Measurements from ENCODE around the gene CKLF.
"Not testable (repeated sequence)": the region's sequence is repeated elsewhere in the genome, so short reads cannot be mapped to it uniquely, and the experiment has no call there.

Gene CKLF

GRCh38 chr16:66568355-66568754, 16.0 kb downstream of the CKLF start:
- no peak for DNase-seq (ENCODE audit: low read depth, low spot score)

GRCh38 chr16:66569131-66569530, 16.8 kb downstream of the CKLF start:
- no peak for DNase-seq (ENCODE audit: low read depth, low spot score)

DNA sequence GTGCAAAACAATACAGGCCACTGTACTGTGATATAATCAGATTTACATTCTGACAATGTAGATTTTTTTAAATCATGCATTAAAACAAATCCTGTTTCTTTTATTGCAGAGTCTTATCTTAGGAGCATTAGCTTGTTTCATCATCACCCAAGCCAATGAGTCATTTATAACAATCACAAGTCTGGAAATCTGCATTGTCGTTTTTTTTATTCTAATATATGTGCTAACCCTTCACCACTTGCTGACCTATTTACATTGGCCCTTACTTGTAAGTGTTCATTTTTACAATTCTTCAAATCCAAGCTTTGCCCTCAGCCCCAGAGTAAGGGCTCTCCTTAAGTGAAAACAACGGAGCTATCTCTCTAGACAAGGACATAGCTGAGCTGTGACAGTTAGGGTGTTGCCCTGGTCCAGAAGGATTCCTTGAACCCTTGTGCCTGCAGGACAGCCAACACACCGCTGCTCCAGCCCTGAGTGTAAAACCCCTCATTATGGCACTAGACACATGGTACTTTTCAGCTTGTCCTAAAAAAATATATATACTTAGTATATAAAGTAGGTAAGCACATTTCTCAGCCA, 17.5 kb downstream of the CKLF start:
- no peak for DNase-seq (ENCODE audit: low read depth, low spot score)

GRCh38 chr16:66572356-66572755, 20.0 kb downstream of the CKLF start:
- no peak for DNase-seq (ENCODE audit: low read depth, low spot score)

- DNase-seq (ENCODE audit: low read depth, low spot score) = no peak
Observed at GRCh38 chr16:66574081-66574480, 21.7 kb downstream of the CKLF start.

GRCh38 chr16:66574531-66574930, 22.2 kb downstream of the CKLF start:
- no peak for DNase-seq (ENCODE audit: low read depth, low spot score)

- DNase-seq (ENCODE audit: low read depth, low spot score) = no peak
Observed at GRCh38 chr16:66575060-66575459, 22.7 kb downstream of the CKLF start.

DNA sequence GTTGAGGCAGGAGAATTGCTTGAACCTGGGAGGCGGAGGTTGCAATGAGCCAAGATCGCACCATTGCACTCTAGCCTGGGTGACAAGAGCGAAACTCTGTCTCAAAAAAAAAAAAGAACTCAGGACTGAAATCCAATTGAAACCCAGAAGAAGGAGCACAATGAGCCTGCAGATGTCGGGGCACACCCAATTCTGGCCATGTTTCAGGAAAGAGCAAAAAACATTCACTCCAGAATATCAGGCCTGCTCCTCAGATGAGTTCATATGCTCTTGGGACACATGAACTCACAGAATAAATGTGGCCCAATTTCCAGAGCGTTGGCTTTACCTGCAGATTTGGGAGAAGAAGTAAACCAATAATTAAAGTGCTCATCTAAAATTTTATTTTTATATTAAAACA, 23.9 kb downstream of the CKLF start:
- DNase-seq (ENCODE audit: low read depth, low spot score) = no peak

DNA sequence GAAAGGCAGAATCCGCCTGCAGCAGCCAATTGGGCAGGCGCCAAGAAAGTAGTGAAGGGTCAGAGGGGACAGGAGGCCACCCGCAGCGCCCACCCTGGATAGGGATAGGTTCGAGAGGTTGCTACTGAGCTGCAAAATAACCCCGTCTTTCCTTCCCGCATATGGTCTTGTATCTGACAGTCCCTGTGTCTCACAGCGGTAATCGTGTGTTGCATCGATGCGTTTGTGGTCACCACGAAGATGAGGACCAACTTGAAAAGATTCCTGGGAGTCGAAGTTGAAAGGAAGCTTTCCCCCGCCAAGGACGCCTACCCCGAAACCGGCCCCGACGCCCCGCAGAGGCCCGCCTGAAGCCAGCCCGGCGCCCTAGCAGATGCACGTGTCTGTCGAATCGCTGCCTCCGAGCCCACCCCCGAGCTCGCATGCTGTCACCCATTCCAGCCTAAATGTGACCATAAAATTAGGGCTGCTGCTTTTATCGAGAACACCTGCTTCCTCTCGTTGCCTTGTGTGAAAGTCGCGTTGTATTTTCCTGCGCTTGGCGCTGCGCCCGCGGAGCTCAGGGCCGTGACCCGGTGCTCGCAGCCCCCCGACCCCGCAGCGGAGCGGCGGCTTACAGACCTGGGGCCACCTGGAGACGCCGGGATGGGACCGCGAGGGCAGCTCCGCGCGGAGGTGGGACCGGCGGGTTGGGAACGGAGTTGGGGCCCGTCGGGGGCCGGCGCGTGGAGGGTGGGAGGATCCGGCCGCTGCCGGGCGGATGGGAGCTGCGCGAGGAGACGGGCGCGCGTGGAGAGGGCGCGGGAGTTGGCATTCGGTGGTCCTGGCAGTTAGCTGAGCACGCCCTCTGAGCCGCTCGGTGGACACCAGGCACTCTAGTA, 26.5 kb downstream of the CKLF start, which contains the start of gene CMTM2:
Gene CMTM2 (plus strand): TSS at position 813 of the 881 bp plus-strand sequence. CDS start 145 bp downstream, outside the sequence.
- no peak for DNase-seq (ENCODE audit: low read depth, low spot score)

DNA sequence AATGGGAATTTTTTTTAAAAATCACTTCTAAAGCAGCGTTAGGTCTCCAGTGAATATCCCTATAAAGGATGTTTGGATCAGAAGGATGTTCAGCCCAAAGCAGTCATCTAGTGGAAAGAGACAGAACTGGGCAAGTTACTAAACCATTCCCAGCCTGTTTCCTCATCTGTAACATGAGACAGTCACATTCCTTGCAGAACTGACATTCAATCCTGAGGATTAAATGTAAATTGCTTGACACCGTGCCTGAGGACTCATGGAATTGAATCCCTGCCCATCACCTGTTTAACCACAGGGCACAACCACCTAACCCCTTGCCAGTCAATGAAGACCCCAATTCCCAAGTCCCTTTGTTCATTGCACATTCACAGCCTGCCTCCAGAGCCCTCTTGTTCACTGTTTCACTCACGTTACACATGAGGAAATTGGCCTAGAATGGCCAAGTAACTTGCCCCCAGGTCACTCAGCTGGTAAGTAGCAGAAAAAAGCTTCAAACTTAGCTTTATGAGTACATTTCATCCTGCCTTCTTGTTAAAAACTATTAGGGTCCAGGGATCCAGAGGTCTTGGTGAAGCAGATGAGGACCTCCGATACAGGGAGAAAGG, 28.3 kb downstream of the CKLF start:
- DNase-seq (ENCODE audit: low read depth, low spot score) = no peak

- DNase-seq (ENCODE audit: low read depth, low spot score) = no peak
Observed at GRCh38 chr16:66581246-66581952, 29.0 kb downstream of the CKLF start.

GRCh38 chr16:66585481-66586239, 33.3 kb downstream of the CKLF start:
- no peak for DNase-seq (ENCODE audit: low read depth, low spot score)

GRCh38 chr16:66587881-66588600, 35.7 kb downstream of the CKLF start:
- no peak for DNase-seq (ENCODE audit: low read depth, low spot score)

DNA sequence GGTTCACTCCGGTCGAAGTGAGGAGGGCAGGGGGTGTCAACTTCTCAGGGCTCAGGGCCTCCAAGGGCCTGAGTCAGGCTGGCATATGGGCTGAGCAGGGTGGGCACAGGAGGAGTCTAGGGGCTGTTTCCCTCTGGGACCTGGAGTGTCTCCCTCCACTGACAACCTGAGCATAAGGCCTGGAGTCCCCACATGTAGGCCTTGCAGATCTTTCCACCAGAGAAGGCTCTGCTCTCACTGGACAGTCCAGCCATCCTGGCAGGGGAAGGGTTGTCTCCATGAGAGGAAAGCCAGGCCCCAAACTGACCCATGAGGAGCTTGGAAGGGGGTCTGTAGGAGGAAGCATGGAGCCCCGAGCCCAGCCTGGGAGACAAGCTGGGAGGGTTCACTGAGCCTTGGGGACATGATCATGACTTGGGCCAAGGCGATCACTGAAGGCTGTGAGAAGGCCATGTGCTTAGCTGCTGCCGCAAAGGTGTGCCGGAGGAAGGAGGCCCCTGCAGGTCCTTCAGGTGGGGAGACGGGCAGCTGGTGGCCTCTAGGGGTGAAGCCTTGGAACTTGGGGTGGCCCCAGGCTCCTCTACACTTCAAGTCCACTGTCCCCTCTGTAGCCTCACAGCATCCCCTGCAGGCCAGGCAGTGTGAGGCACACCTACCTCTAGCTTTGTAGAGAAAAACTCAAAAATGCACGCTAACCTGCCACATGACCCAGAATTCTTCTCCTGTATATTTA, 36.8 kb downstream of the CKLF start:
- DNase-seq (ENCODE audit: low read depth, low spot score) = no peak

DNA sequence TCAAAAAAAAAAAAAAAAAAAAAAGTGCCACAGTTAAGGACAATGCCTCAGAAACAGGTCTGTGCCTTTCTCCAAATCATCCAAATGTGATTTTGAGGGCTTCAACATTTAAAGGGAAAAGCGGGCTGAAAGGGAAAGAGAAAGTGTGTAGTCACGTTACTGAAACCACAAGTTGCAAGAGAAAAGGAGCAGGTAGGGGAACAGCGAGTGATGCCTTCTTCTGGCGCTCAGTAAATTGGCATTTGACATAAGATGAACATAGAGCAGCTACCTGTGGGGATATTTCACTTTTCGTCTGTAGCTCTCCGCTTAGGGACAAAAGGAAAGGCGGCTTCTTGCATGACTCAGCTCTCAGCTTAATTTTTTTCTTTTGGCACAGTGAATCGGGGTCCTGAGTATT, 37.9 kb downstream of the CKLF start:
- no peak for DNase-seq (ENCODE audit: low read depth, low spot score)

DNA sequence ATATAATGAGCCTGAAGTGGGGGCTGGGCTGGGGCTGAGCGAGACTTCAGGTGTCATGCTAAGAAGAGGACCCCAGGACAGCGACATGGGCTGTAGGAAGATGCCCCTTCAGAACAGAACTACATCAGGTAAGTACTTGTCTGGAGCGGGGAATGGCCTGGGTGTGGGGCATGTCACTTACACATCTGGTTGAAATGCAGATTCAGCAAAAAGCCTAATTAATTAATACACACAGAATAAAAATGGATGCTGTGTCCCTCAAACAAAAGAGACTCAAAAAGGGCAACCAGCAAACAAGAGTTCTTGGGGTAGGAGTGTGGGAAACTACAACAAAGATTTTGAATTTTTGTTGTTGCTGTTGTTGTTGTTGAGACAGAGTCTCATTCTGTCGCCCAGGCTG, 38.6 kb downstream of the CKLF start:
- no peak for DNase-seq (ENCODE audit: low read depth, low spot score)

DNA sequence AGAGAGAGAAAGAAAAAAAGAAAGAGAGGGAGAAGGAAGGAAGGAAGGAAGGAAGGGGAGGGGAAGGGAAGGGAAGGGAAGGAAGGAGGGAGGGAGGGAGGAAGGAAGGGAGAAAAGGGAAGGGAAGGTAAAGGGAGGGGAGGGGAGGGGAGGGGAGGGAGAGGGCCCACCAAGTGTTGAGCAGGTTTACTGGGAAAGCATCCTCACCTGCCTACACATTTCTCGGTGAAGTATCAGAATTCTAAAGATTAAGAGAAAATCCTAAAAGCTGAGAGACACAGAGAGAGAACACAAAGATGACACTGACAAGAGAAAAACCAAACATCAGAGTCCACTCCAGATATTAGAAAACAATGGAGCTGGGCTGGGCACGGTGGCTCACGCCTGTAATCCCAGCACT, 39.9 kb downstream of the CKLF start:
- DNase-seq (ENCODE audit: low read depth, low spot score) = no peak

- DNase-seq (ENCODE audit: low read depth, low spot score) = no peak
Observed at GRCh38 chr16:66592814-66593213, 40.4 kb downstream of the CKLF start.

DNA sequence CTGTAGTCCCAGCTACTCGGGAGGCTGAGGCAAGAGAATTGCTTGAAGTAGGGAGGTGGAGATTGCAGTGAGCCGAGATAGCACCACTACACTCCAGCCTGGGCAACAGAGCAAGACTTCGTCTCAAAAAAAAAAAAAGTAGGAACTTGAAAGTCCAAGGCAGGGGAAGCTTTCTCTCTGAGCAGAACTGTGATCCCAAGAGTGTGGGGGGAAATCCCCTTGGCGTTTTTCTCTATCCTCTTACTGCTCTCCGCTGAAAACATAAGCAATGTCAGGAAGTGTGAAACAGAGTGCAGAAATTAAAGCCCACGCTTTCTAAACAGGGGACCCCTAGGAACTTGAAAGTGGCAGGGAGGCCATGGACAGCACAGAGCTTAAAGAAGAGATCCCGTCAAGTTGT, 42.4 kb downstream of the CKLF start:
- DNase-seq (ENCODE audit: low read depth, low spot score) = no peak

GRCh38 chr16:66596559-66596958, 44.2 kb downstream of the CKLF start:
- not testable (repeated sequence) for DNase-seq (ENCODE audit: low read depth, low spot score)
